Esophagus (tissue), 2 donors: ENCODE results near the gene LHX3. TPM values are rescaled to one million over a fixed set of nuclear protein-coding genes. Genes with fewer than 3 reads are reported as not detected.

Experiments
- polyA plus RNA-seq, 2 donors: library from polyadenylated mRNA; stranded (reverse); fragments of 200-250 nt; gene quantifications; one replicate each; pipeline ENCODE4 v1.2.3, GENCODE V29; 2013
- donor health status: healthy with polysubstance abuse.
- donor health status: Bipolar disorder and iron deficiency.

Gene LHX3
- polyA plus RNA-seq, 2 donors, result not detected

Other genes with a start within 250 kb of the LHX3 start
- gene UBAC1, start 243.8 kb downstream of the LHX3 start, polyA plus RNA-seq, result 10 to 100 TPM; 40.7 to 43.4 TPM
- gene NACC2, start 109.8 kb downstream of the LHX3 start, polyA plus RNA-seq, result 1 to 10 TPM; 3.2 to 4.5 TPM
- 10 to 100 TPM; 13.6 to 25.7 TPM for gene TMEM250, start 86.3 kb downstream of the LHX3 start, polyA plus RNA-seq
- gene QSOX2, start 40.7 kb upstream of the LHX3 start, polyA plus RNA-seq, result 1 to 10 TPM; 2.6 to 3.6 TPM
- not detected for gene CCDC187, start 99.0 kb upstream of the LHX3 start, polyA plus RNA-seq
- 1 to 10 TPM; 1.7 to 4.5 TPM for gene GPSM1, start 122.4 kb upstream of the LHX3 start, polyA plus RNA-seq
- gene DNLZ, start 158.6 kb upstream of the LHX3 start, polyA plus RNA-seq, result 10 to 100 TPM in 1 of 2 donors, 1 to 10 TPM in 1; 7.1 to 10.1 TPM
- 1 to 10 TPM; 1.1 to 1.8 TPM for gene CARD9, start 168.5 kb upstream of the LHX3 start, polyA plus RNA-seq
- gene SNAPC4, start 195.0 kb upstream of the LHX3 start, polyA plus RNA-seq, result 1 to 10 TPM; 3.5 to 6.6 TPM
- gene ENTR1, start 205.5 kb upstream of the LHX3 start, polyA plus RNA-seq, result 10 to 100 TPM; 20.1 to 24.2 TPM
- 10 to 100 TPM; 32.0 to 38.6 TPM for gene PMPCA, start 205.5 kb upstream of the LHX3 start, polyA plus RNA-seq
- gene INPP5E, start 234.7 kb upstream of the LHX3 start, polyA plus RNA-seq, result 10 to 100 TPM in 1 of 2 donors, 1 to 10 TPM in 1; 6.2 to 10.5 TPM